ENCODE results near the gene MESP2. TPM values are rescaled to one million over a fixed set of nuclear protein-coding genes. Genes with fewer than 3 reads are reported as not detected.

MESP2 gene
- total and polyA plus RNA-seq, 2 of the 8 experiments (the other 6 are each of a cell fraction or from before 2014, with no cell fraction given), result 0.35 to 0.80 TPM

GRCh38 chr15:89765694-89766093 lies 10.4 kb upstream of the MESP2 start (continued):
- TF ChIP-seq KDM4A (IDR thresholded peaks at IDR 0.05; ENCODE audit: low read depth, low read length, severe bottlenecking), result no peak
